Panc1 (cell line): ENCODE results near the gene C12orf42. TPM values are rescaled to one million over a fixed set of nuclear protein-coding genes. Genes with fewer than 3 reads are reported as not detected.

Experiments
- ATAC-seq: fragments of 200-7000 bp; cut with Tn5 transposase; 2 replicates; pipeline ENCODE4 v1.9.1; 2020; ENCODE audit warnings: mild to moderate bottlenecking, moderate library complexity
- BruUV-seq: library from RNA; stranded (reverse); fragments of 400-500 nt; replicated peaks from 2 replicates; lab custom pipeline; 2021; lab: Mats Ljungman, UMichigan
- CTCF ChIA-PET: fragments of 300-600 bp; sonication (Branson Sonifier 250); formaldehyde crosslinking; loops from one replicate; lab custom pipeline; 2022; ENCODE audit warnings: antibody characterized with exemption; lab: Charles Lee
- POLR2A ChIA-PET: fragments of 300-600 bp; sonication (Branson Sonifier 250); formaldehyde crosslinking; loops from one replicate; lab custom pipeline; 2022; ENCODE audit warnings: antibody characterized with exemption; lab: Charles Lee
- DNase-seq: peaks from one replicate; pipeline ENCODE4 v3.0.0-alpha.2; 2010; ENCODE audit warnings: low read depth, low spot score
- H3K27ac ChIP-seq: 2 replicates; pipeline ENCODE4 v1.5.1; 2011; ENCODE audit warnings: mild to moderate bottlenecking, low read length, inconsistent platforms
- H3K27me3 ChIP-seq: fragments of 200-500 bp; sonication (Bioruptor generic); 2 replicates; pipeline ENCODE4 v1.6.0; 2014; ENCODE audit warnings: low read length, inconsistent platforms; ENCODE audit not compliant: control insufficient read depth, insufficient read depth
- H3K36me3 ChIP-seq: fragments of 200-500 bp; sonication (Bioruptor generic); 2 replicates; pipeline ENCODE4 v1.5.1; 2014; ENCODE audit warnings: inconsistent platforms, mild to moderate bottlenecking, low read length, moderate library complexity; ENCODE audit not compliant: control insufficient read depth, insufficient read depth
- H3K4me1 ChIP-seq: 2 replicates; pipeline ENCODE4 v1.5.1; 2011; ENCODE audit warnings: inconsistent platforms, mild to moderate bottlenecking, low read length, moderate library complexity; ENCODE audit not compliant: control insufficient read depth, insufficient read depth
- H3K4me3 ChIP-seq, 2 experiments: 2 replicates each; pipeline ENCODE4 v1.5.1; 2011 to 2012; ENCODE audit warnings: low read depth in 2 of 2, low read length in 2 of 2, mild to moderate bottlenecking in 2 of 2, inconsistent platforms in 1 of 2, moderate library complexity in 1 of 2
- H3K9me3 ChIP-seq: fragments of 200-500 bp; sonication (Bioruptor generic); 2 replicates; pipeline ENCODE4 v1.5.1; 2014; ENCODE audit warnings: low read depth, mild to moderate bottlenecking, inconsistent platforms, low read length, moderate library complexity; ENCODE audit not compliant: control insufficient read depth, insufficient read depth
- POLR2AphosphoS5 ChIP-seq: IDR thresholded peaks from 2 replicates; pipeline ENCODE4 v1.6.1; 2012; ENCODE audit warnings: mild to moderate bottlenecking, low read depth, low read length, moderate library complexity
- REST ChIP-seq, 2 experiments: IDR thresholded peaks; 2 replicates each; pipeline ENCODE4 v1.6.1; 2011 to 2012; ENCODE audit warnings: low read depth in 2 of 2, control low read depth in 1 of 2, low read length in 1 of 2, mild to moderate bottlenecking in 1 of 2, moderate library complexity in 1 of 2; ENCODE audit not compliant: insufficient read depth in 1 of 2
- SIN3A ChIP-seq: IDR thresholded peaks from 2 replicates; pipeline ENCODE4 v1.6.1; 2012; ENCODE audit warnings: low read depth, mild to moderate bottlenecking, low read length, moderate library complexity, borderline replicate concordance; ENCODE audit not compliant: insufficient read depth
- TCF7L2 ChIP-seq: IDR thresholded peaks from 2 replicates; pipeline ENCODE4 v1.6.1; 2011; ENCODE audit warnings: mild to moderate bottlenecking, low read depth, low read length, inconsistent platforms
- in situ Hi-C: cut with HindIII; loops from 2 replicates; pipeline ENCODE4 v1.10.0; 2016; ENCODE audit warnings: low sequenced_read_pairs, low pct_unique_long_range_greater_than_20kb
- intact Hi-C: fragments of 100-400 bp; cut with micrococcal nuclease; formaldehyde crosslinking; loops from one replicate; pipeline ENCODE4 v1.10.0; 2022; ENCODE audit not compliant: unreplicated experiment
- total RNA-seq: library from RNA; stranded (reverse); gene quantifications from one replicate; pipeline ENCODE4 v1.2.1, GENCODE V29; 2021; ENCODE audit not compliant: unreplicated experiment
- TF ChIP-seq, protein P1 (sequence below): fragments of 450-650 bp; IDR thresholded peaks from 2 replicates; pipeline ENCODE4 v1.5.1; 2017; ENCODE audit warnings: mild to moderate bottlenecking

Gene C12orf42
- total RNA-seq, 1 experiment from 2014 or later = not detected

DNA sequence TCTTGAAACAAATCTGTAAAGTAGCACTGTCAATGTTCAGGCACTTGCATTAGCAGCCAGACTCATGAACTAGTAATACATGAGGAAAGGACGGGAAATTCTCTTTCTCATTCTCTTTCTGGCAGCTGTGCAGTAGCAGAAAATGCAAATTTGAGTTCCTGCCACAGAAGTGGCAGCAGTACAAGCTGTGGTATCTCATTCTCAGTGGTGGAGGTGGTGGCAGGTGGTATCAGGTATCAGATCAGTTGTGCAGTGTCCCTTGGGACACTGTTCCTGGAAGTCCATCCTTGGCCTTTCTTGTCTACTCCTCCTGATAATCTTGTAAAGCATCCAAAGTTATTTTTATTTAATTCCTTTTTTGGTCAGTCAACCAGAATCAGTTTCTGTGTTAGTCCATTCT, 103.0 kb downstream of the C12orf42 start:
- CTCF ChIA-PET = no interaction called here

GRCh38 chr12:103391103-103391502, 104.7 kb downstream of the C12orf42 start:
- H3K27me3 ChIP-seq = no peaks in the 10 kb centered on the region
- BruUV-seq = no TSS peak
- H3K9me3 ChIP-seq = no peaks in the 10 kb centered on the region
- DNase-seq = no peak
- ChIA-PET POLR2A (no interaction called here), CTCF (no interaction called here)
- no peak for ATAC-seq
- no peak overlapping the region for H3K4me3 ChIP-seq
- intact Hi-C loops = no loop called here
- TF ChIP-seq, protein P1, sequence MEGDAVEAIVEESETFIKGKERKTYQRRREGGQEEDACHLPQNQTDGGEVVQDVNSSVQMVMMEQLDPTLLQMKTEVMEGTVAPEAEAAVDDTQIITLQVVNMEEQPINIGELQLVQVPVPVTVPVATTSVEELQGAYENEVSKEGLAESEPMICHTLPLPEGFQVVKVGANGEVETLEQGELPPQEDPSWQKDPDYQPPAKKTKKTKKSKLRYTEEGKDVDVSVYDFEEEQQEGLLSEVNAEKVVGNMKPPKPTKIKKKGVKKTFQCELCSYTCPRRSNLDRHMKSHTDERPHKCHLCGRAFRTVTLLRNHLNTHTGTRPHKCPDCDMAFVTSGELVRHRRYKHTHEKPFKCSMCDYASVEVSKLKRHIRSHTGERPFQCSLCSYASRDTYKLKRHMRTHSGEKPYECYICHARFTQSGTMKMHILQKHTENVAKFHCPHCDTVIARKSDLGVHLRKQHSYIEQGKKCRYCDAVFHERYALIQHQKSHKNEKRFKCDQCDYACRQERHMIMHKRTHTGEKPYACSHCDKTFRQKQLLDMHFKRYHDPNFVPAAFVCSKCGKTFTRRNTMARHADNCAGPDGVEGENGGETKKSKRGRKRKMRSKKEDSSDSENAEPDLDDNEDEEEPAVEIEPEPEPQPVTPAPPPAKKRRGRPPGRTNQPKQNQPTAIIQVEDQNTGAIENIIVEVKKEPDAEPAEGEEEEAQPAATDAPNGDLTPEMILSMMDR = no peak
- TF ChIP-seq SIN3A = no peak
- TF ChIP-seq REST (IDR thresholded peaks at IDR 0.05; ENCODE audit: insufficient read depth in 1 of 2, low read depth in 2 of 2, low read length in 1 of 2) = no peak
- no peak for TF ChIP-seq POLR2AphosphoS5
- TF ChIP-seq TCF7L2 = no peak
- no peaks in the 10 kb centered on the region for H3K4me1 ChIP-seq
- H3K36me3 ChIP-seq = no peaks in the 10 kb centered on the region
- in situ Hi-C loops = no loop called here
- H3K27ac ChIP-seq = no peak overlapping the region

More for the DNA sequence above, 103.0 kb downstream of the C12orf42 start:
- POLR2A ChIA-PET = no interaction called here
- no peak overlapping the region for H3K4me3 ChIP-seq
- in situ Hi-C loops = no loop called here
- no peaks in the 10 kb centered on the region for H3K9me3 ChIP-seq
- no peaks in the 10 kb centered on the region for H3K4me1 ChIP-seq
- ATAC-seq = no peak
- no TSS peak for BruUV-seq
- no peaks in the 10 kb centered on the region for H3K27me3 ChIP-seq
- TF ChIP-seq SIN3A (no peak), REST (IDR thresholded peaks at IDR 0.05; ENCODE audit: insufficient read depth in 1 of 2, low read depth in 2 of 2, low read length in 1 of 2) (no peak), POLR2AphosphoS5 (no peak), TCF7L2 (no peak)
- TF ChIP-seq, protein P1 = no peak
- H3K36me3 ChIP-seq = no peaks in the 10 kb centered on the region
- no peak for DNase-seq
- intact Hi-C loops = no loop called here
- no peak overlapping the region for H3K27ac ChIP-seq
